ENCODE results near the gene FHL3. TPM values are rescaled to one million over a fixed set of nuclear protein-coding genes. Genes with fewer than 3 reads are reported as not detected.

FHL3 gene
- total RNA-seq, 1 donor, result 21.4 TPM

DNA sequence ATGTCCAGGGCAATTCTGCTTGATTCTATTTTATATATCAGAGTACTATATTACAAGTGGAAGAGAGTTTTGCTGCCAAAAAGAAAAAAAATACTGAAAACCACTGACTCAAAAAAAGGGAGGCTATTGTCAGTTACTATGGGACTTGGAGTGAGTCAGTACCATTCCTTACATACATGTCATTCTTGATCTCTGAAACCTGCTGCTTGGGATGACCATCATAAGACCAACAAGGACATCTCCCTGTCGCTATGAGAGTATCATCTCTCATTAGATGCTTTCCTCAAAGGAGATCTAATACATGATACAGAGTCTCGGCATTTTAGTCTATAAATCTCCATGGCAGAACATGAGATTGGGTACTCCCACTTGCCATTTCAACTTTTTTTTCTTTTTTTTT, 46.6 kb downstream of the FHL3 start:
- peak; percentile 96 for DNase-seq (ENCODE audit: insufficient read length, low spot score, missing footprints)
- H3K9me3 ChIP-seq (ENCODE audit: low read depth, low read length), result no peaks in the 10 kb centered on the region
- no peak overlapping the region for H3K4me3 ChIP-seq (ENCODE audit: insufficient read depth, low read length)
- no peaks in the 10 kb centered on the region for H3K79me2 ChIP-seq (ENCODE audit: insufficient read depth, low read length)
- H3K36me3 ChIP-seq (ENCODE audit: insufficient read depth, low read length), result peaks cover 47% of the 10 kb centered on the region
- peaks cover 18% of the 10 kb centered on the region for H3K4me1 ChIP-seq (ENCODE audit: insufficient read depth, low read length)
- H2AFZ ChIP-seq (ENCODE audit: low read length), result no peak overlapping the region
- H3K4me2 ChIP-seq (ENCODE audit: insufficient read depth, low read length), result peak overlapping the region; percentile 39
- H4K20me1 ChIP-seq (ENCODE audit: insufficient read depth, low read length), result no peaks in the 10 kb centered on the region
- H3K27me3 ChIP-seq (ENCODE audit: insufficient read depth, low read length), result no peaks in the 10 kb centered on the region
- H3K27ac ChIP-seq (ENCODE audit: low read depth, low read length), result peak overlapping the region; percentile 85
- TF ChIP-seq, protein P1, sequence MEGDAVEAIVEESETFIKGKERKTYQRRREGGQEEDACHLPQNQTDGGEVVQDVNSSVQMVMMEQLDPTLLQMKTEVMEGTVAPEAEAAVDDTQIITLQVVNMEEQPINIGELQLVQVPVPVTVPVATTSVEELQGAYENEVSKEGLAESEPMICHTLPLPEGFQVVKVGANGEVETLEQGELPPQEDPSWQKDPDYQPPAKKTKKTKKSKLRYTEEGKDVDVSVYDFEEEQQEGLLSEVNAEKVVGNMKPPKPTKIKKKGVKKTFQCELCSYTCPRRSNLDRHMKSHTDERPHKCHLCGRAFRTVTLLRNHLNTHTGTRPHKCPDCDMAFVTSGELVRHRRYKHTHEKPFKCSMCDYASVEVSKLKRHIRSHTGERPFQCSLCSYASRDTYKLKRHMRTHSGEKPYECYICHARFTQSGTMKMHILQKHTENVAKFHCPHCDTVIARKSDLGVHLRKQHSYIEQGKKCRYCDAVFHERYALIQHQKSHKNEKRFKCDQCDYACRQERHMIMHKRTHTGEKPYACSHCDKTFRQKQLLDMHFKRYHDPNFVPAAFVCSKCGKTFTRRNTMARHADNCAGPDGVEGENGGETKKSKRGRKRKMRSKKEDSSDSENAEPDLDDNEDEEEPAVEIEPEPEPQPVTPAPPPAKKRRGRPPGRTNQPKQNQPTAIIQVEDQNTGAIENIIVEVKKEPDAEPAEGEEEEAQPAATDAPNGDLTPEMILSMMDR (IDR thresholded peaks at IDR 0.05; ENCODE audit: extremely low read depth, low read depth, low read length), result no peak

DNA sequence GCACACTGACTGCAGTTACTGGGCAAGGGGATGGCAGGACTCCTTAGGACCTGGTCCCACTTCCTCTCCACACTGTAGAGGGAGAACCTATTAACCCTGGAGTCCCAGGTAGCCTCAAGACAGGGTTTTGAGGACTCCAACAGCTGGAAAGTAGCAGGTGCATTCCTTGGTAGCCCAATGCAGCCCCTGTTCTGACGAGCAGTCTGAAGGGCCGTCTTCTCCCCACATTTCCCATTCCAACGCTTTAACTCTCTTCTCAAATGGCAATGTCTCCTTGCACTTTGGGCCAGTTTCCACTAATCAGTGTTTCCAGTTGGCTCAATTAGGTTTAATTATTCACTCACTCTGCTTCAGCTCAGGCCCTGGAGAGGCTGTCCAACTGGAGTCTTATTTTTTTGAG, 49.6 kb downstream of the FHL3 start:
- no peak overlapping the region for H3K4me3 ChIP-seq (ENCODE audit: insufficient read depth, low read length)
- no peaks in the 10 kb centered on the region for H4K20me1 ChIP-seq (ENCODE audit: insufficient read depth, low read length)

DNA sequence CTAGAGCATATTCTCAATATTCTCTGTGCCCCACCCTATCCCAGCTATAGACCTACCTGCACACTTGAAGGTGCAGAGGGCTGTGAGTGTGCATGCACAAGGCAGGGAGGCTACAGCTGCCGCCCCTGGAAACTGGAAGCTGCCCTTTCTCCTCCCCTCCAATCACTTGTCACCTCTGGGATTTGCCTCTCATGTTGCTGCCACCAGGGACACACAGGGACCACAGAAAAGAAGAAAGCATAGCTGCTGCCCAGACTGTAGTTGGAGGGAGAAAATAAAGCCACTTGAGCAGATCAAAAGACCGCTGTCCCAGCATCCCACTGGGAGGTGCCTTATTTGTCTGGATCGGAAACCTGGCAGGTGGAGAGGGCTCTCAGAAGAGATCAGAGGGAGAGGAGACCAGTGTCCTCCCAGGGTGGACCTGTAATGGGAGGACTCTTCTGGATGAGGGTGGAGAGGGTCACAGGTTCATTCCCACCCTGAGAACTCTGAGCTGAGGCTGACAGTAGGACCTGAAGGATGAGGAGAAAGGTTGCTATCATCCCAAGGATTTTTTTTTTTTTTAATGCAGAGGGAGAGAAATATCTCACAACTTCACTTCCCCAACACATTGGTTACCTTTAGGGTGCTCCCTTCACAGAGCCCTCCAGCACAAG, 50.9 kb downstream of the FHL3 start:
- TF ChIP-seq, protein P1 (IDR thresholded peaks at IDR 0.05; ENCODE audit: extremely low read depth, low read depth, low read length), result no peak
- no peaks in the 10 kb centered on the region for H3K27me3 ChIP-seq (ENCODE audit: insufficient read depth, low read length)
- H3K9me3 ChIP-seq (ENCODE audit: low read depth, low read length), result no peaks in the 10 kb centered on the region
- no peak overlapping the region for H3K4me2 ChIP-seq (ENCODE audit: insufficient read depth, low read length)
- no peaks in the 10 kb centered on the region for H4K20me1 ChIP-seq (ENCODE audit: insufficient read depth, low read length)
- no peak overlapping the region for H2AFZ ChIP-seq (ENCODE audit: low read length)
- H3K36me3 ChIP-seq (ENCODE audit: insufficient read depth, low read length), result peaks cover 27% of the 10 kb centered on the region
- no peaks in the 10 kb centered on the region for H3K79me2 ChIP-seq (ENCODE audit: insufficient read depth, low read length)
- peak; percentile 58 for DNase-seq (ENCODE audit: insufficient read length, low spot score, missing footprints)
- no peak overlapping the region for H3K4me3 ChIP-seq (ENCODE audit: insufficient read depth, low read length)
- no peak overlapping the region for H3K27ac ChIP-seq (ENCODE audit: low read depth, low read length)
- H3K4me1 ChIP-seq (ENCODE audit: insufficient read depth, low read length), result peaks cover 18% of the 10 kb centered on the region

More for the DNA sequence above, 49.6 kb downstream of the FHL3 start:
- Histone ChIP-seq H3K79me2 (ENCODE audit: insufficient read depth, low read length) (no peaks in the 10 kb centered on the region), H3K27ac (ENCODE audit: low read depth, low read length) (no peak overlapping the region), H3K4me2 (ENCODE audit: insufficient read depth, low read length) (no peak overlapping the region), H3K27me3 (ENCODE audit: insufficient read depth, low read length) (no peaks in the 10 kb centered on the region), H3K36me3 (ENCODE audit: insufficient read depth, low read length) (peaks cover 37% of the 10 kb centered on the region), H3K4me1 (ENCODE audit: insufficient read depth, low read length) (peaks cover 18% of the 10 kb centered on the region), H3K9me3 (ENCODE audit: low read depth, low read length) (no peaks in the 10 kb centered on the region), H2AFZ (ENCODE audit: low read length) (no peak overlapping the region)
- TF ChIP-seq, protein P1 (IDR thresholded peaks at IDR 0.05; ENCODE audit: extremely low read depth, low read depth, low read length), result no peak
- no peak for DNase-seq (ENCODE audit: insufficient read length, low spot score, missing footprints)

DNA sequence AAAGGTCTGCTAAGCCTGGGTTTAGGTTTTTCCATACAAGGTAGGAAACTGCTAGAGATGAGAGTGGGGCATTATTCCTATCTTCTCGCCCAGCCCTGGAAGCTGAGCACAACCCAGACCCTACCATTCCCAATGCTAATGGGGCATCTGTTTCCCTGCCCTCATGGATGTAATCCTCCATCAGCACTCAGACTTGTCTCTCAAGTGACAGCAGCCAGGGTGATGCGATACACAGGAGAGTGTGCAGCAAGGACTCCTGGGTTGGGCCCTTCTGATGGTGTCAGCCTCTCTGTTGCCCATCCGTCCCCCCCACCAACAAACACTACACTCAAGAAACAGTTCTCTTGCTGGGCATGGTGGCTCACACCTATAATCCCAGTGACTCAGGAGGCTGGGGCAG, 52.6 kb downstream of the FHL3 start:
- Histone ChIP-seq H3K27me3 (ENCODE audit: insufficient read depth, low read length) (no peaks in the 10 kb centered on the region), H3K9me3 (ENCODE audit: low read depth, low read length) (no peaks in the 10 kb centered on the region), H3K4me1 (ENCODE audit: insufficient read depth, low read length) (peaks cover 1% of the 10 kb centered on the region), H3K4me2 (ENCODE audit: insufficient read depth, low read length) (no peak overlapping the region), H3K79me2 (ENCODE audit: insufficient read depth, low read length) (no peaks in the 10 kb centered on the region), H2AFZ (ENCODE audit: low read length) (no peak overlapping the region), H3K27ac (ENCODE audit: low read depth, low read length) (no peak overlapping the region), H3K36me3 (ENCODE audit: insufficient read depth, low read length) (peaks cover 15% of the 10 kb centered on the region), H4K20me1 (ENCODE audit: insufficient read depth, low read length) (no peaks in the 10 kb centered on the region), H3K4me3 (ENCODE audit: insufficient read depth, low read length) (no peak overlapping the region)
- TF ChIP-seq, protein P1 (IDR thresholded peaks at IDR 0.05; ENCODE audit: extremely low read depth, low read depth, low read length), result no peak
- DNase-seq (ENCODE audit: insufficient read length, low spot score, missing footprints), result peak; percentile 42
